Keratinocyte (primary cell): ENCODE results near the gene LELP1. TPM values are rescaled to one million over a fixed set of nuclear protein-coding genes. Genes with fewer than 3 reads are reported as not detected.
"Not testable (repeated sequence)": the region's sequence is repeated elsewhere in the genome, so short reads cannot be mapped to it uniquely, and the experiment has no call there.

ENCODE experiments used
- DNase-seq: peaks from one replicate; pipeline ENCODE4 v3.0.0-alpha.2; 2011; ENCODE audit warnings: low read depth, missing footprints, low spot score
- FAIRE-seq: peaks from 2 replicates; lab custom pipeline; 2011; peaks lifted over from hg19 to GRCh38; lab: Jason Lieb, UNC
- H2AFZ ChIP-seq: 2 replicates; pipeline ENCODE4 v1.6.0; 2012; ENCODE audit warnings: low read length, control low read depth, inconsistent platforms; ENCODE audit not compliant: control insufficient read depth
- H3K27ac ChIP-seq: 2 replicates; pipeline ENCODE4 v1.5.1; 2011; ENCODE audit warnings: low read length; ENCODE audit not compliant: control insufficient read depth, insufficient read depth
- H3K27me3 ChIP-seq: 3 replicates; pipeline ENCODE4 v1.6.0; 2011; ENCODE audit warnings: low read length; ENCODE audit not compliant: control insufficient read depth, insufficient read depth; ENCODE audit errors: extremely low read depth
- H3K36me3 ChIP-seq, 2 experiments: 2 replicates in 1 of 2; 3 replicates in 1 of 2; pipeline ENCODE4 v1.5.1; 2011; ENCODE audit warnings: low read length in 2 of 2, mild to moderate bottlenecking in 1 of 2; ENCODE audit not compliant: control insufficient read depth in 2 of 2, insufficient read depth in 2 of 2; ENCODE audit errors: extremely low read depth in 1 of 2
- H3K4me1 ChIP-seq: 3 replicates; pipeline ENCODE4 v1.5.1; 2011; ENCODE audit warnings: low read length; ENCODE audit not compliant: control insufficient read depth, insufficient read depth; ENCODE audit errors: extremely low read depth
- H3K4me2 ChIP-seq: 3 replicates; pipeline ENCODE4 v1.6.0; 2011; ENCODE audit warnings: low read depth, low read length; ENCODE audit not compliant: control insufficient read depth, insufficient read depth; ENCODE audit errors: extremely low read depth
- H3K4me3 ChIP-seq, 3 experiments: fragments of 200-600 bp in 1 of 3; sonication (generic) in 1 of 3; 2 replicates in 2 of 3; 3 replicates in 1 of 3; pipeline ENCODE4 v1.5.1; 2011 to 2016; ENCODE audit warnings: low read length in 3 of 3, mild to moderate bottlenecking in 3 of 3, control low read depth in 2 of 3, inconsistent platforms in 1 of 3, low read depth in 1 of 3, mixed read lengths in 1 of 3, mixed run types in 1 of 3, moderate library complexity in 1 of 3; ENCODE audit not compliant: control insufficient read depth in 2 of 3, insufficient read depth in 2 of 3; ENCODE audit errors: extremely low read depth in 1 of 3
- H3K79me2 ChIP-seq: 2 replicates; pipeline ENCODE4 v1.6.0; 2012; ENCODE audit warnings: low read length; ENCODE audit not compliant: control insufficient read depth, insufficient read depth
- H3K9ac ChIP-seq: 3 replicates; pipeline ENCODE4 v1.6.0; 2011; ENCODE audit warnings: low read length; ENCODE audit not compliant: control insufficient read depth, insufficient read depth; ENCODE audit errors: extremely low read depth
- H3K9me1 ChIP-seq: 3 replicates; pipeline ENCODE4 v1.6.0; 2011; ENCODE audit warnings: low read length; ENCODE audit not compliant: control insufficient read depth, insufficient read depth; ENCODE audit errors: extremely low read depth
- H3K9me3 ChIP-seq: 2 replicates; pipeline ENCODE4 v1.5.1; 2012; ENCODE audit warnings: low read depth, low read length; ENCODE audit not compliant: control insufficient read depth
- H4K20me1 ChIP-seq: 3 replicates; pipeline ENCODE4 v1.6.0; 2011; ENCODE audit warnings: low read length; ENCODE audit not compliant: control insufficient read depth, insufficient read depth; ENCODE audit errors: extremely low read depth
- CTCF ChIP-seq, 3 experiments: IDR thresholded peaks in 1 of 3; conservative IDR thresholded peaks in 1 of 3; optimal IDR thresholded peaks in 1 of 3; 2 replicates in 2 of 3; 3 replicates in 1 of 3; pipeline versions ENCODE3 to v1.5.1; 2011; ENCODE audit warnings: low read length in 3 of 3, mild to moderate bottlenecking in 3 of 3, moderate library complexity in 2 of 3, control low read depth in 1 of 3, inconsistent platforms in 1 of 3; ENCODE audit not compliant: insufficient read depth in 2 of 3; ENCODE audit errors: extremely low read depth in 1 of 3
- EZH2 ChIP-seq: IDR thresholded peaks from one replicate; pipeline ENCODE4 v1.6.1; 2012; ENCODE audit warnings: inconsistent platforms, mild to moderate bottlenecking, low read length, moderate library complexity
- dilution Hi-C: fragments of 300-500 bp; cut with MboI; formaldehyde crosslinking; loops from one replicate; pipeline ENCODE4 v1.7.0; 2020; ENCODE audit warnings: low sequenced_read_pairs; ENCODE audit not compliant: extremely low pct_ligation_motif_present
- polyA plus RNA-seq, 5 experiments: library from polyadenylated mRNA; depleted of rRNA in 3 of 5; stranded (reverse) in 3 of 5; stranded (forward) in 1 of 5; unstranded in 1 of 5; fragments of >200 nt; gene quantifications; 1 replicate in 1 of 5; 2 replicates in 3 of 5; 3 replicates in 1 of 5; pipeline versions ENCODE4 v1.2.1 to v1.2.3, GENCODE V29; 2011 to 2012; ENCODE audit warnings: missing spikeins in 2 of 5, low read depth in 1 of 5, low replicate concordance in 1 of 5

The LELP1 gene
- polyA plus RNA-seq, 1 donor (not counting 4 experiments of a cell fraction or from before 2014, with no cell fraction given), result not detected

- no peak for DNase-seq
- Histone ChIP-seq H3K4me1 (no peaks in the 10 kb centered on the region), H3K4me3 (no peak overlapping the region), H3K9me3 (no peaks in the 10 kb centered on the region), H3K36me3 (no peaks in the 10 kb centered on the region), H2AFZ (no peak overlapping the region), H3K27ac (no peak overlapping the region), H3K9ac (no peak overlapping the region), H3K79me2 (no peaks in the 10 kb centered on the region), H4K20me1 (no peaks in the 10 kb centered on the region), H3K27me3 (peaks cover 7% of the 10 kb centered on the region), H3K4me2 (no peak overlapping the region), H3K9me1 (no peaks in the 10 kb centered on the region)
- FAIRE-seq, result no peak
- dilution Hi-C loops, result no loop called here
- TF ChIP-seq CTCF (optimal IDR thresholded peaks at IDR 0.05 in 1 of 3, IDR thresholded peaks at IDR 0.05 in 1 of 3, conservative IDR thresholded peaks at IDR 0.05 in 1 of 3; ENCODE audit: extremely low read depth in 1 of 3, insufficient read depth in 2 of 3, low read length in 3 of 3) (no peak), EZH2 (no peak)
These were observed 25.3 kb downstream of the LELP1 start for GRCh38 chr1:153228491-153228890.

GRCh38 chr1:153229076-153229829, 26.0 kb downstream of the LELP1 start:
- dilution Hi-C loops, H3K36me3 ChIP-seq, H3K4me1 ChIP-seq, H3K9ac ChIP-seq, H2AFZ ChIP-seq, H4K20me1 ChIP-seq, H3K4me2 ChIP-seq, H3K4me3 ChIP-seq, H3K79me2 ChIP-seq, DNase-seq, H3K9me1 ChIP-seq, H3K9me3 ChIP-seq, H3K27ac ChIP-seq, H3K27me3 ChIP-seq: not testable (repeated sequence)
- FAIRE-seq, result peak; percentile 83
- peak; percentile 46 to 62 (median 53) for TF ChIP-seq CTCF (optimal IDR thresholded peaks at IDR 0.05 in 1 of 3, IDR thresholded peaks at IDR 0.05 in 1 of 3, conservative IDR thresholded peaks at IDR 0.05 in 1 of 3; ENCODE audit: extremely low read depth in 1 of 3, insufficient read depth in 2 of 3, low read length in 3 of 3)
